Trophoblast cell (in vitro differentiated cells and primary cell): ENCODE measurements around the gene SIK1.
"Not testable (repeated sequence)": the region's sequence is repeated elsewhere in the genome, so short reads cannot be mapped to it uniquely, and the experiment has no call there.

ENCODE experiments used
- DNase-seq, 2 donors: peaks; one replicate each; pipeline ENCODE4 v3.0.0-alpha.2; 2016
- H2AFZ ChIP-seq: 2 replicates; pipeline ENCODE4 v1.6.1; 2013; ENCODE audit warnings: low read length, moderate library complexity, mild to moderate bottlenecking; ENCODE audit not compliant: insufficient read depth, poor library complexity
- H2AK5ac ChIP-seq: 2 replicates; pipeline ENCODE4 v1.6.1; 2013; ENCODE audit warnings: mild to moderate bottlenecking, low read length
- H2BK120ac ChIP-seq: 2 replicates; pipeline ENCODE4 v1.6.1; 2013; ENCODE audit warnings: low read length, mild to moderate bottlenecking, moderate library complexity; ENCODE audit not compliant: insufficient read depth, poor library complexity
- H2BK12ac ChIP-seq: 2 replicates; pipeline ENCODE4 v1.6.1; 2013; ENCODE audit warnings: mild to moderate bottlenecking, low read length, moderate library complexity
- H2BK5ac ChIP-seq: 2 replicates; pipeline ENCODE4 v1.6.1; 2013; ENCODE audit warnings: low read length, low read depth, moderate library complexity, mild to moderate bottlenecking; ENCODE audit not compliant: poor library complexity
- H3K14ac ChIP-seq: 2 replicates; pipeline ENCODE4 v1.6.1; 2013; ENCODE audit warnings: mild to moderate bottlenecking, low read length
- H3K18ac ChIP-seq: 2 replicates; pipeline ENCODE4 v1.6.1; 2013; ENCODE audit warnings: mild to moderate bottlenecking, low read length
- H3K23ac ChIP-seq: 2 replicates; pipeline ENCODE4 v1.6.1; 2013; ENCODE audit warnings: low read length
- H3K27ac ChIP-seq: 2 replicates; pipeline ENCODE4 v1.5.1; 2013; ENCODE audit warnings: low read depth, mild to moderate bottlenecking, inconsistent platforms, low read length, moderate library complexity
- H3K27me3 ChIP-seq: 2 replicates; pipeline ENCODE4 v1.6.1; 2013; ENCODE audit warnings: inconsistent platforms, mild to moderate bottlenecking, low read length, moderate library complexity; ENCODE audit not compliant: insufficient read depth
- H3K36me3 ChIP-seq, 2 experiments: 1 replicate in 1 of 2; 2 replicates in 1 of 2; pipeline ENCODE4 v1.6.1; 2013; ENCODE audit warnings: low read length in 2 of 2, mild to moderate bottlenecking in 2 of 2, moderate library complexity in 1 of 2; ENCODE audit not compliant: insufficient read depth in 2 of 2, control insufficient read depth in 1 of 2
- H3K4ac ChIP-seq: 2 replicates; pipeline ENCODE4 v1.6.1; 2013; ENCODE audit warnings: low read depth, mild to moderate bottlenecking, low read length, moderate library complexity
- H3K4me1 ChIP-seq, 2 experiments: 1 replicate in 1 of 2; 2 replicates in 1 of 2; pipeline ENCODE4 v1.6.1; 2013; ENCODE audit warnings: low read length in 2 of 2, mild to moderate bottlenecking in 2 of 2, moderate library complexity in 1 of 2; ENCODE audit not compliant: insufficient read depth in 2 of 2, control insufficient read depth in 1 of 2
- H3K4me2 ChIP-seq: 2 replicates; pipeline ENCODE4 v1.6.1; 2013; ENCODE audit warnings: inconsistent platforms, mild to moderate bottlenecking, low read length, moderate library complexity
- H3K4me3 ChIP-seq: 2 replicates; pipeline ENCODE4 v1.5.1; 2013; ENCODE audit warnings: mild to moderate bottlenecking, low read depth, low read length, inconsistent platforms
- H3K79me1 ChIP-seq: one replicate; pipeline ENCODE4 v1.6.1; 2013; ENCODE audit warnings: low read length
- H3K79me2 ChIP-seq: 2 replicates; pipeline ENCODE4 v1.6.1; 2013; ENCODE audit warnings: low read length, mild to moderate bottlenecking; ENCODE audit not compliant: control insufficient read depth, insufficient read depth, poor library complexity
- H3K9ac ChIP-seq: 2 replicates; pipeline ENCODE4 v1.6.1; 2013; ENCODE audit warnings: mild to moderate bottlenecking, low read length
- H3K9me3 ChIP-seq: 2 replicates; pipeline ENCODE4 v1.6.1; 2013; ENCODE audit warnings: low read depth, mild to moderate bottlenecking, control low read depth, inconsistent platforms, low read length; ENCODE audit not compliant: insufficient read depth
- H4K12ac ChIP-seq: 2 replicates; pipeline ENCODE4 v1.6.1; 2013; ENCODE audit warnings: low read depth, mild to moderate bottlenecking, low read length, moderate library complexity
- H4K8ac ChIP-seq: 2 replicates; pipeline ENCODE4 v1.6.1; 2013; ENCODE audit warnings: low read depth, mild to moderate bottlenecking, low read length, moderate library complexity
- H4K91ac ChIP-seq: one replicate; pipeline ENCODE4 v1.6.1; 2013; ENCODE audit warnings: low read depth, mild to moderate bottlenecking, low read length, moderate library complexity
- WGBS: extraction: QIAGEN DNeasy Blood & Tissue Kit; methylation state at CpG from one replicate; pipeline ENCODE4 v1.1.7; 2013; ENCODE audit warnings: missing lambda C conversion rate; ENCODE audit not compliant: insufficient read length, insufficient coverage; ENCODE audit errors: extremely low coverage; 5-methylcytosine and 5-hydroxymethylcytosine counted together

SIK1 gene

GRCh38 chr21:43383351-43383750 is 43.6 kb downstream of the SIK1 start:
- not testable (repeated sequence) for H3K27me3 ChIP-seq, H2BK5ac ChIP-seq, H3K4ac ChIP-seq, H2AK5ac ChIP-seq, H3K79me2 ChIP-seq, DNase-seq, H3K4me1 ChIP-seq, H3K79me1 ChIP-seq, H2AFZ ChIP-seq, H4K12ac ChIP-seq, H3K27ac ChIP-seq, H3K4me3 ChIP-seq, H3K4me2 ChIP-seq, H3K23ac ChIP-seq, H3K9me3 ChIP-seq, H3K14ac ChIP-seq, H3K36me3 ChIP-seq, H4K91ac ChIP-seq, H2BK12ac ChIP-seq, H4K8ac ChIP-seq, H3K9ac ChIP-seq, H3K18ac ChIP-seq, H2BK120ac ChIP-seq
- no CpG with 5 or more reads among the region's 19 CpGs for WGBS

GRCh38 chr21:43382902-43383301 is 44.0 kb downstream of the SIK1 start:
- not testable (repeated sequence) for H4K12ac ChIP-seq, H3K4me1 ChIP-seq, H3K4me2 ChIP-seq, H3K9ac ChIP-seq, H3K27ac ChIP-seq, H3K23ac ChIP-seq, H2BK120ac ChIP-seq, H3K4me3 ChIP-seq, H3K9me3 ChIP-seq, DNase-seq, H2BK5ac ChIP-seq, H3K4ac ChIP-seq, H3K79me1 ChIP-seq, H4K91ac ChIP-seq, H2BK12ac ChIP-seq, H3K18ac ChIP-seq, H4K8ac ChIP-seq, H3K79me2 ChIP-seq, H3K14ac ChIP-seq, H2AFZ ChIP-seq, H2AK5ac ChIP-seq, H3K36me3 ChIP-seq, H3K27me3 ChIP-seq
- WGBS = no CpG with 5 or more reads among the region's 10 CpGs

- not testable (repeated sequence) for H3K36me3 ChIP-seq, DNase-seq, H3K4me1 ChIP-seq, H2AFZ ChIP-seq, H3K27me3 ChIP-seq, H2BK5ac ChIP-seq, H3K27ac ChIP-seq, H3K23ac ChIP-seq, H3K9ac ChIP-seq, H3K18ac ChIP-seq, H3K79me1 ChIP-seq, H3K79me2 ChIP-seq, H2AK5ac ChIP-seq, H4K12ac ChIP-seq, H3K4me2 ChIP-seq, H3K9me3 ChIP-seq, H4K8ac ChIP-seq, H4K91ac ChIP-seq, H2BK120ac ChIP-seq, H2BK12ac ChIP-seq, H3K4ac ChIP-seq, H3K14ac ChIP-seq, H3K4me3 ChIP-seq
- no CpG with 5 or more reads among the region's 28 CpGs for WGBS
These were observed 45.9 kb downstream of the SIK1 start for GRCh38 chr21:43380852-43381533.

GRCh38 chr21:43380337-43380736 is 46.6 kb downstream of the SIK1 start:
- DNase-seq, H3K27ac ChIP-seq, H2AFZ ChIP-seq, H3K9ac ChIP-seq, H3K4me1 ChIP-seq, H2BK12ac ChIP-seq, H4K91ac ChIP-seq, H4K8ac ChIP-seq, H3K36me3 ChIP-seq, H2BK120ac ChIP-seq, H3K79me1 ChIP-seq, H3K14ac ChIP-seq, H3K4me3 ChIP-seq, H4K12ac ChIP-seq, H3K27me3 ChIP-seq, H3K79me2 ChIP-seq, H3K9me3 ChIP-seq, H3K18ac ChIP-seq, H3K4ac ChIP-seq, H3K4me2 ChIP-seq, H3K23ac ChIP-seq, H2AK5ac ChIP-seq, H2BK5ac ChIP-seq: not testable (repeated sequence)
- no CpG with 5 or more reads among the region's 11 CpGs for WGBS
